ENCODE data around the gene VCAN.

The VCAN gene

GRCh38 chr5:83540783-83541182 is 69.2 kb downstream of the VCAN start:
- no peak for DNase-seq

- no peak for DNase-seq
These were observed 71.3 kb downstream of the VCAN start for GRCh38 chr5:83542839-83543238.

- DNase-seq: no peak
These were observed 72.4 kb downstream of the VCAN start for GRCh38 chr5:83543898-83544297.

GRCh38 chr5:83547161-83547560 is 75.6 kb downstream of the VCAN start:
- DNase-seq: no peak

- no peak for DNase-seq
These were observed 76.3 kb downstream of the VCAN start for GRCh38 chr5:83547889-83548288.

- DNase-seq: no peak
These were observed 77.0 kb downstream of the VCAN start for GRCh38 chr5:83548581-83548980.

GRCh38 chr5:83549076-83549475 is 77.5 kb downstream of the VCAN start:
- DNase-seq: no peak

- DNase-seq: no peak
These were observed 78.1 kb downstream of the VCAN start for GRCh38 chr5:83549674-83550073.

GRCh38 chr5:83551821-83552220 is 80.3 kb downstream of the VCAN start:
- no peak for DNase-seq

GRCh38 chr5:83552275-83552674 is 80.7 kb downstream of the VCAN start:
- no peak for DNase-seq

- no peak for DNase-seq
These were observed 81.5 kb downstream of the VCAN start for GRCh38 chr5:83553000-83553486.

GRCh38 chr5:83554133-83554532 is 82.6 kb downstream of the VCAN start:
- DNase-seq: no peak

- no peak for DNase-seq
These were observed 83.1 kb downstream of the VCAN start for GRCh38 chr5:83554686-83555085.

GRCh38 chr5:83555263-83555662 is 83.7 kb downstream of the VCAN start:
- no peak for DNase-seq

- no peak for DNase-seq
These were observed 84.6 kb downstream of the VCAN start for GRCh38 chr5:83556190-83556589.

GRCh38 chr5:83559118-83559785 is 87.7 kb downstream of the VCAN start:
- DNase-seq: no peak

GRCh38 chr5:83562071-83562606 is 90.6 kb downstream of the VCAN start:
- DNase-seq: no peak

GRCh38 chr5:83562791-83563557 is 91.4 kb downstream of the VCAN start:
- DNase-seq: no peak

- DNase-seq: no peak
These were observed 92.1 kb downstream of the VCAN start for GRCh38 chr5:83563631-83564030.

- no peak for DNase-seq
These were observed 92.7 kb downstream of the VCAN start for GRCh38 chr5:83564069-83564749.

- no peak for DNase-seq
These were observed 96.2 kb downstream of the VCAN start for GRCh38 chr5:83567741-83568140.

- DNase-seq: no peak
These were observed 96.6 kb downstream of the VCAN start for GRCh38 chr5:83568186-83568585.

- DNase-seq: no peak
These were observed 99.4 kb downstream of the VCAN start for GRCh38 chr5:83570916-83571315.

- DNase-seq: no peak
These were observed 100.7 kb downstream of the VCAN start for GRCh38 chr5:83572271-83572670.
